Liver (tissue), 9 donors: ENCODE results near the gene PDCD6IP. TPM values are rescaled to one million over a fixed set of nuclear protein-coding genes. Genes with fewer than 3 reads are reported as not detected.
"Not testable (repeated sequence)": the region's sequence is repeated elsewhere in the genome, so short reads cannot be mapped to it uniquely, and the experiment has no call there.

Experiments used
- DNase-seq: peaks from one replicate; pipeline ENCODE4 v3.0.0-alpha.2; 2017; ENCODE audit warnings: low spot score
- H3K27ac ChIP-seq, 2 donors: one replicate each; pipeline ENCODE4 v1.7.0; 2013; ENCODE audit warnings: inconsistent platforms in 2 of 2, low read length in 2 of 2, control low read depth in 1 of 2, low read depth in 1 of 2, mild to moderate bottlenecking in 1 of 2
- H3K27me3 ChIP-seq, 4 donors: one replicate each; pipeline versions ENCODE4 v1.6.1 to v1.7.0; 2013; ENCODE audit warnings: low read length in 3 of 4, inconsistent platforms in 1 of 4, mild to moderate bottlenecking in 1 of 4, moderate library complexity in 1 of 4; ENCODE audit not compliant: control insufficient read depth in 4 of 4, insufficient read depth in 4 of 4
- H3K36me3 ChIP-seq, 4 donors: one replicate each; pipeline versions ENCODE4 v1.6.1 to v1.7.0; 2013; ENCODE audit warnings: low read length in 3 of 4, mild to moderate bottlenecking in 3 of 4, low read depth in 1 of 4, moderate library complexity in 1 of 4; ENCODE audit not compliant: control insufficient read depth in 4 of 4, insufficient read depth in 3 of 4
- H3K4me1 ChIP-seq, 4 donors: one replicate each; pipeline versions ENCODE4 v1.6.1 to v1.7.0; 2013; ENCODE audit warnings: low read length in 3 of 4, mild to moderate bottlenecking in 3 of 4, moderate library complexity in 1 of 4; ENCODE audit not compliant: control insufficient read depth in 4 of 4, insufficient read depth in 4 of 4
- H3K4me3 ChIP-seq, 3 donors: one replicate each; pipeline versions ENCODE4 v1.6.1 to v1.7.0; 2013; ENCODE audit warnings: low read length in 3 of 3, control low read depth in 1 of 3, low read depth in 1 of 3, mild to moderate bottlenecking in 1 of 3
- H3K9ac ChIP-seq, 2 donors: one replicate each; pipeline ENCODE4 v1.7.0; 2013; ENCODE audit warnings: low read length in 2 of 2, mild to moderate bottlenecking in 2 of 2, moderate library complexity in 2 of 2, control low read depth in 1 of 2, low read depth in 1 of 2
- H3K9me3 ChIP-seq, 4 donors: one replicate each; pipeline versions ENCODE4 v1.6.1 to v1.7.0; 2013; ENCODE audit warnings: low read length in 3 of 4; ENCODE audit not compliant: control insufficient read depth in 4 of 4
- EGR1 ChIP-seq, 2 donors: IDR thresholded peaks; 2 replicates each; pipeline ENCODE4 v1.6.1; 2016 to 2018; ENCODE audit warnings: antibody characterized with exemption in 2 of 2, low read depth in 2 of 2
- MAX ChIP-seq: IDR thresholded peaks from 2 replicates; pipeline ENCODE4 v1.6.1; 2016; ENCODE audit warnings: antibody characterized with exemption
- RAD21 ChIP-seq, 2 donors: IDR thresholded peaks; 2 replicates each; pipeline ENCODE4 v1.6.1; 2016; ENCODE audit warnings: antibody characterized with exemption in 2 of 2, mild to moderate bottlenecking in 2 of 2
- REST ChIP-seq: IDR thresholded peaks from 2 replicates; pipeline ENCODE4 v1.6.1; 2016; ENCODE audit warnings: antibody characterized with exemption, mild to moderate bottlenecking
- YY1 ChIP-seq: IDR thresholded peaks from 2 replicates; pipeline ENCODE4 v1.6.1; 2016; ENCODE audit warnings: antibody characterized with exemption, mild to moderate bottlenecking
- WGBS: extraction: QIAGEN DNeasy Blood & Tissue Kit; methylation state at CpG from one replicate; pipeline ENCODE4 v1.1.7; 2013; 5-methylcytosine and 5-hydroxymethylcytosine counted together
- polyA plus RNA-seq, 2 donors: library from polyadenylated mRNA; stranded (reverse) in 1 of 2; unstranded in 1 of 2; fragments of 200-250 nt in 1 of 2; fragments of >200 nt in 1 of 2; fragmentation: Nextera tagmentation in 1 of 2; extraction: Ambion mirVana in 1 of 2; gene quantifications; one replicate each; pipeline versions ENCODE4 v1.2.1 to v1.2.3, GENCODE V29; 2013 to 2015
- total RNA-seq, 2 donors: library from RNA; depleted of rRNA; stranded (reverse); fragments of >200 nt; gene quantifications; one replicate each; pipeline ENCODE4 v1.2.3, GENCODE V29; 2014
- TF ChIP-seq, protein P1 (sequence below): IDR thresholded peaks from 2 replicates; pipeline ENCODE4 v1.6.1; 2016; ENCODE audit warnings: antibody characterized with exemption
- donor health status: healthy.
- donor health status: healthy.
- donor health status: healthy.
- donor health status: healthy.
- donor health status: healthy.

The PDCD6IP gene
- total and polyA plus RNA-seq, 4 donors, result 31.9 to 73.8 (median 47.9) TPM

GRCh38 chr3:33834096-33834453 lies 35.6 kb downstream of the PDCD6IP start:
- Histone ChIP-seq H3K9me3 (no peaks in the 10 kb centered on the region), H3K4me1 (no peaks in the 10 kb centered on the region), H3K27ac (no peak overlapping the region), H3K9ac (no peak overlapping the region), H3K36me3 (peaks cover 3 to 35% (median 21%) of the 10 kb centered on the region in 4 donors), H3K4me3 (no peak overlapping the region), H3K27me3 (no peaks in the 10 kb centered on the region)
- no peak for DNase-seq
- no peak for TF ChIP-seq REST
- no peak for TF ChIP-seq RAD21 (IDR thresholded peaks at IDR 0.05)
- TF ChIP-seq MAX, result no peak
- TF ChIP-seq, protein P1, sequence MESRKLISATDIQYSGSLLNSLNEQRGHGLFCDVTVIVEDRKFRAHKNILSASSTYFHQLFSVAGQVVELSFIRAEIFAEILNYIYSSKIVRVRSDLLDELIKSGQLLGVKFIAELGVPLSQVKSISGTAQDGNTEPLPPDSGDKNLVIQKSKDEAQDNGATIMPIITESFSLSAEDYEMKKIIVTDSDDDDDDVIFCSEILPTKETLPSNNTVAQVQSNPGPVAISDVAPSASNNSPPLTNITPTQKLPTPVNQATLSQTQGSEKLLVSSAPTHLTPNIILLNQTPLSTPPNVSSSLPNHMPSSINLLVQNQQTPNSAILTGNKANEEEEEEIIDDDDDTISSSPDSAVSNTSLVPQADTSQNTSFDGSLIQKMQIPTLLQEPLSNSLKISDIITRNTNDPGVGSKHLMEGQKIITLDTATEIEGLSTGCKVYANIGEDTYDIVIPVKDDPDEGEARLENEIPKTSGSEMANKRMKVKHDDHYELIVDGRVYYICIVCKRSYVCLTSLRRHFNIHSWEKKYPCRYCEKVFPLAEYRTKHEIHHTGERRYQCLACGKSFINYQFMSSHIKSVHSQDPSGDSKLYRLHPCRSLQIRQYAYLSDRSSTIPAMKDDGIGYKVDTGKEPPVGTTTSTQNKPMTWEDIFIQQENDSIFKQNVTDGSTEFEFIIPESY, result no peak
- TF ChIP-seq YY1, result no peak
- WGBS, result 92% methylated on average over 3 of the region's 3 CpGs

GRCh38 chr3:33837182-33837581 lies 38.8 kb downstream of the PDCD6IP start:
- not testable (repeated sequence) for H3K4me1 ChIP-seq, H3K9ac ChIP-seq, DNase-seq, H3K27me3 ChIP-seq, H3K27ac ChIP-seq, H3K9me3 ChIP-seq, H3K4me3 ChIP-seq
- H3K36me3 ChIP-seq, result peaks cover 2 to 20% (median 13%) of the 10 kb centered on the region in 4 donors
- WGBS, result 99% methylated on average over 3 of the region's 3 CpGs

- Histone ChIP-seq H3K27me3 (no peaks in the 10 kb centered on the region), H3K9ac (no peak overlapping the region), H3K4me3 (no peak overlapping the region), H3K36me3 (peaks cover 2 to 20% (median 13%) of the 10 kb centered on the region in 4 donors), H3K27ac (no peak overlapping the region), H3K4me1 (no peaks in the 10 kb centered on the region), H3K9me3 (no peaks in the 10 kb centered on the region)
- TF ChIP-seq EGR1 (IDR thresholded peaks at IDR 0.05; ENCODE audit: low read depth in 2 of 2) (no peak), MAX (no peak), REST (no peak)
- WGBS, result 59% methylated on average over 3 of the region's 3 CpGs
- DNase-seq, result no peak
These were observed 40.9 kb downstream of the PDCD6IP start for GRCh38 chr3:33839283-33839682.
